Epithelial cell of proximal tubule (primary cell): ENCODE results near the gene ARHGAP26. TPM values are rescaled to one million over a fixed set of nuclear protein-coding genes. Genes with fewer than 3 reads are reported as not detected.
"Not testable (repeated sequence)": the region's sequence is repeated elsewhere in the genome, so short reads cannot be mapped to it uniquely, and the experiment has no call there.

Experiments
- DNase-seq: peaks from one replicate; pipeline ENCODE4 v3.0.0-alpha.2; 2011; ENCODE audit warnings: low read depth
- H3K4me3 ChIP-seq: 2 replicates; pipeline ENCODE4 v1.5.1; 2011; ENCODE audit warnings: low read depth, mild to moderate bottlenecking, low read length
- total RNA-seq: library from RNA; depleted of rRNA; stranded (reverse); fragments of >200 nt; gene quantifications from 2 replicates; pipeline ENCODE4 v1.2.3, GENCODE V29; 2015
- TF ChIP-seq, protein P1 (sequence below): conservative IDR thresholded peaks from 2 replicates; pipeline ENCODE4 v1.5.1; 2012; ENCODE audit warnings: low read depth, mild to moderate bottlenecking, low read length

ARHGAP26 gene
- total RNA-seq, 1 donor from 2014 or later: 7.0 TPM

DNA sequence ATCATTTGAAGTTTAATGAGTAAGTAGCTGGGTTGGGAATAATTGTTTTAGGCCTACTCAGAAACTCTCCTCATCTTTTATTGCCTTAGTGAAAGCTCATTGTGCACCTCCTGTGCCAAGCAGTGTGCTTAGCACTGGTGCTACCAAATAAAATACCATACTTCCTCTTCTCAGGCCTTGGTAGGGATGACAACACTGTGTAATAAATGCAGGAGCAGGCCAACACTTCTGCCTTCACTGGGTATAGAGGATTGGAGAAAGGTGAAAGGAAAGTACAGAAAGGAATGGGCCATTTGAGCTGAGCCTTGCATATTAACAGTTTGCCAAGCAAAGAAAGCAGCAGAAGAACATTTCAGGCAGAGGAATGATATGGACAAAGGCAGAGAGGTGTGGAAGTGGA, 347.6 kb downstream of the ARHGAP26 start:
- TF ChIP-seq, protein P1, sequence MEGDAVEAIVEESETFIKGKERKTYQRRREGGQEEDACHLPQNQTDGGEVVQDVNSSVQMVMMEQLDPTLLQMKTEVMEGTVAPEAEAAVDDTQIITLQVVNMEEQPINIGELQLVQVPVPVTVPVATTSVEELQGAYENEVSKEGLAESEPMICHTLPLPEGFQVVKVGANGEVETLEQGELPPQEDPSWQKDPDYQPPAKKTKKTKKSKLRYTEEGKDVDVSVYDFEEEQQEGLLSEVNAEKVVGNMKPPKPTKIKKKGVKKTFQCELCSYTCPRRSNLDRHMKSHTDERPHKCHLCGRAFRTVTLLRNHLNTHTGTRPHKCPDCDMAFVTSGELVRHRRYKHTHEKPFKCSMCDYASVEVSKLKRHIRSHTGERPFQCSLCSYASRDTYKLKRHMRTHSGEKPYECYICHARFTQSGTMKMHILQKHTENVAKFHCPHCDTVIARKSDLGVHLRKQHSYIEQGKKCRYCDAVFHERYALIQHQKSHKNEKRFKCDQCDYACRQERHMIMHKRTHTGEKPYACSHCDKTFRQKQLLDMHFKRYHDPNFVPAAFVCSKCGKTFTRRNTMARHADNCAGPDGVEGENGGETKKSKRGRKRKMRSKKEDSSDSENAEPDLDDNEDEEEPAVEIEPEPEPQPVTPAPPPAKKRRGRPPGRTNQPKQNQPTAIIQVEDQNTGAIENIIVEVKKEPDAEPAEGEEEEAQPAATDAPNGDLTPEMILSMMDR: no peak
- DNase-seq: no peak
- H3K4me3 ChIP-seq: no peak overlapping the region

DNA sequence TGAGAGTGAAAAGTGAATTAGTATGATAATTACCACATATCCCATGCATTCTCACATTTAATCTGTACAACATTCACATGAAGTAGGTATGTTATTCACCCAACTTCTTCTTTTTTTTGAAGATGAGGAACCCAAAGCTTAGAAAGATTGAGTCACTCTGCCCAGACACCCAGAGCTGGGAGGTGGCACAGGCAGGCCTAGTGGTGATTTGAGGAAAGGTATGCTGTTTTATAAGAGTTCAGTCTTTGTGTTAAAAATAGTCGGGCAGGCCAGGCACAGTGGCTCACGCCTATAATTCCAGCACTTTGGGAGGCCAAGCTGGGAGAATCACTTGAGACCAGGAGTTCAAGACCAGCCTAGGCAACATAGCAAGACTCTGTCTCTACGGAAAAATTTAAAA, 348.0 kb downstream of the ARHGAP26 start:
- no peak for DNase-seq
- TF ChIP-seq, protein P1: no peak
- no peak overlapping the region for H3K4me3 ChIP-seq

DNA sequence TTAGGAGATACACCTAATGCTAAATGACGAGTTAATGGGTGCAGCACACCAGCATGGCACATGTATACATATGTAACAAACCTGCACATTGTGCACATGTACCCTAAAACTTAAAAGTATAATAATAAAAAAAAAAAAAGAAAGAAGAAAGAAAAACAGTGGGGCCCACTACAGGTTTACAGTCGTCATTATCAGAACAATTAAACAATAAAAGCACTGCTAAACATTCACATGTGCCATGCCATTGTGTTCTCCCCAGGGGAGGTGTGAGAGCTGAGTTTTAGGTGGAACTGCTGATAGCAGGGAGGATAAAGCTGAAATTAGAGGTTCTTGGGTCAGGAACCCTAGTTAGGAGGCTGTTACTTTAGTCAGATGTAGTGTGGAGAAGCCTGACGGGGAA, 348.6 kb downstream of the ARHGAP26 start:
- not testable (repeated sequence) for DNase-seq, H3K4me3 ChIP-seq

DNA sequence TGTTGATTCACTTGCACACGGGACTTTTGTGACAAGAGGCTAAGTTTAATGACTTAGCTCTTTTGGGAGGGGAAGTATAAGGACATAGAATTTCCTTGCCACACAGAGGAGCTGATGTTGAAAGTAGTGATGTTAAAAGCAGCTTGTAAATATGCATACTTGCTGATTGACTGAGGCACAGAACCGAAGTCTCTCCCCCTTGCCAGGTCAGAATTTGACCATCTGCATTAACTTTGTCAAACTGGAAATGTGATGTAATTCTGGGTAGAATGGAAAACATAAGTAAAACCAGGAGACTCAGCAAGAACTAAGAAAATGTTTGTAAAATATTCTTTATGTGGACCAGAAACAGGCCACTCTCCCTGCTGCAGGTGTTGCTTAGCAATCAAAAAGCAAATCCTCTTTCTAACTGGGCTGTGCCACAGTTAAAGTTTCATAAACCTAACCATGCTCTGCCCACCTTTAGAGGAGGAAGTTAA, 349.2 kb downstream of the ARHGAP26 start:
- DNase-seq: no peak
- TF ChIP-seq, protein P1: no peak
- no peak overlapping the region for H3K4me3 ChIP-seq

DNA sequence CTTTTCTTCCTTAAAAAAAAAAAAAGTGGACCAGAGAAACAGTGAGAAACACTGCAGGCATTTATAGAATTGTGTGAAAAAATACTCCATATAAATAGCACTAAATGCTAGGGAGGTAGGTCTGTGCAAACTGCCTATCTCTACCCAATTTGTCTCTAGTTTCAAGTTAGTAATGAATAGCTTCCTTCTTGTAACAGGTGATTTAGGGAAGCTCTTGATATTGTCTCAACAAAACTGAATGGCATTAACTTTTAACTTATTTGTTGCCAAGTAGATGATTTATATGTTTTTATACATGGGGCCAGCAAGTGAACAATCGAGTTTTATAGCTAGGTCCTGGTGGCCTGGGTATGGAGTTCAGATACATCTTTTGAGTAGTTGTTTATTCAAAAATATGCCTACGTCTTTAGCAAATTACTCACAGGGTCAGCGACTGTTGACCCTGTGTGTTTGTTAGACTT, 349.7 kb downstream of the ARHGAP26 start:
- no peak overlapping the region for H3K4me3 ChIP-seq
- DNase-seq: no peak
- TF ChIP-seq, protein P1: no peak

DNA sequence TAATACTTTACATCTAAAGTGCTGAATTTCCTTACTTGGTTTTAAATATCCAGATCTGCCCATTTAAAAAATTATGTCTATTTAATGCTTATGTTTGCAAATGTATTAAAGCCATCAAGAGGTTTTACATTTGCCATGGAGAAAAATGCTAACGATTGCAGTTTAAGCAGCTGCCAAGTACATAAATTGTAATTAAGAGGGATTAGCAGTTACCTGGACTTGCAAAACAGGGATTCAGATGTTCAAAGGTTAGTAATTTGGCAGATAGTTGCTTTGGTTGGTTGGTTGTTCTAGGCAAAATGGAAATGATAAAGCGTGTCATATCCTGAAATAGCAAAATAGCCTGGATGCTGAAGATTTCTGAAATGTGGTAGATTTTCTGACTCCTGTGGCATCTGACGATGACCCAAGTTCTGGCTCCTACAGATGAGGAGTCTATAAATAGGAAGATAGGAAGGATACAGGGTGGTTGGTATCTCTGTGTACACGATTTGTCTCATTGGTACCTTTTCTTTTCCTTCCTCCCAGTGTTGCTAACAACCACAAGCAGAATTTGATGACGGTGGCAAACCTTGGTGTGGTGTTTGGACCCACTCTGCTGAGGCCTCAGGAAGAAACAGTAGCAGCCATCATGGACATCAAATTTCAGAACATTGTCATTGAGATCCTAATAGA, 350.4 kb downstream of the ARHGAP26 start:
- no peak for DNase-seq

DNA sequence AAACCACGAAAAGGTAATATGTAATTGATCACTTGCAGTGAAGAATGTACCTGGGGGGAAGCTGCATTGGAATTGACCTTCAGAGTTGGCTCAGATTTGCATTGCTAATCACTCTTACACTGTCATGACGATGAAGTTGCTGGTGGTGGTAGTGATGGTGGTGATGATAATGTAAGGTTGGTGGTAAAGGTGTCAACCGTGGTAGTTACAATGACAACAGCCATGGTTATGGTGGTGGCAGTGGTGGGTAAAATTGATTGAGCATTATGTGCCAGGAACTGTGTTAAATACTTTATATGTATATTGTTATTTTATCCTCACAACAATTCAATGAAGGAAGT, 350.9 kb downstream of the ARHGAP26 start:
- TF ChIP-seq, protein P1: no peak
- DNase-seq: no peak
- H3K4me3 ChIP-seq: no peak overlapping the region

More for the DNA sequence above, 350.4 kb downstream of the ARHGAP26 start:
- TF ChIP-seq, protein P1: no peak
- H3K4me3 ChIP-seq: no peak overlapping the region
